Aortic smooth muscle cell (primary cell): Measurements from ENCODE around the gene CTSV. TPM values are rescaled to one million over a fixed set of nuclear protein-coding genes. Genes with fewer than 3 reads are reported as not detected.

ENCODE experiments used
- total RNA-seq: library from RNA; depleted of rRNA; stranded (reverse); fragments of >200 nt; gene quantifications from 2 replicates; pipeline ENCODE4 v1.2.3, GENCODE V29; 2014

Gene CTSV
- 0.26 and 0.37 TPM in 2 replicates for total RNA-seq

GRCh38 chr9:97038611-97039513 lies at the start of gene CTSV:
CTSV (minus strand) TSS chr9:97039142; CDS start chr9:97038043, 1,099 bp downstream.

Other genes starting within 250 kb of the CTSV start
- 2.2 and 3.4 TPM in 2 replicates for gene ZNF782, start 184.6 kb downstream of the CTSV start, total RNA-seq
- not detected in 2 replicates for gene NUTM2G, start 110.3 kb downstream of the CTSV start, total RNA-seq